ENCODE measurements around the gene SELENOK. TPM values are rescaled to one million over a fixed set of nuclear protein-coding genes. Genes with fewer than 3 reads are reported as not detected.

Gene SELENOK
- total RNA-seq, 1 donor from 2014 or later, result 58.4 TPM

- no peak for DNase-seq (ENCODE audit: low read depth)
- no peak for TF ChIP-seq CTCF (IDR thresholded peaks at IDR 0.05; ENCODE audit: insufficient read depth, low read length, poor library complexity, severe bottlenecking)
- peaks cover 5% of the 10 kb centered on the region for H3K27me3 ChIP-seq (ENCODE audit: control insufficient read depth, insufficient read depth, low read length)
- H3K36me3 ChIP-seq (ENCODE audit: control insufficient read depth, insufficient read depth, low read length), result no peaks in the 10 kb centered on the region
- H3K4me3 ChIP-seq (ENCODE audit: low read depth, low read length), result no peak overlapping the region
Observed at GRCh38 chr3:53843195-53844177, 48.2 kb downstream of the SELENOK start.

- H3K27me3 ChIP-seq (ENCODE audit: control insufficient read depth, insufficient read depth, low read length), result peaks cover 5% of the 10 kb centered on the region
- DNase-seq (ENCODE audit: low read depth), result peak; percentile 34
- peak; percentile 51 for TF ChIP-seq CTCF (IDR thresholded peaks at IDR 0.05; ENCODE audit: insufficient read depth, low read length, poor library complexity, severe bottlenecking)
- no peak overlapping the region for H3K4me3 ChIP-seq (ENCODE audit: low read depth, low read length)
- no peaks in the 10 kb centered on the region for H3K36me3 ChIP-seq (ENCODE audit: control insufficient read depth, insufficient read depth, low read length)
Observed at GRCh38 chr3:53842436-53843194, 49.0 kb downstream of the SELENOK start.

- no peak for DNase-seq (ENCODE audit: low read depth)
- no peaks in the 10 kb centered on the region for H3K36me3 ChIP-seq (ENCODE audit: control insufficient read depth, insufficient read depth, low read length)
- H3K4me3 ChIP-seq (ENCODE audit: low read depth, low read length), result no peak overlapping the region
- peaks cover under 1% of the 10 kb centered on the region for H3K27me3 ChIP-seq (ENCODE audit: control insufficient read depth, insufficient read depth, low read length)
- peak; percentile 14 for TF ChIP-seq CTCF (IDR thresholded peaks at IDR 0.05; ENCODE audit: insufficient read depth, low read length, poor library complexity, severe bottlenecking)
Observed at GRCh38 chr3:53841296-53841695, 50.4 kb downstream of the SELENOK start.

- Histone ChIP-seq H3K4me3 (ENCODE audit: low read depth, low read length) (no peak overlapping the region), H3K36me3 (ENCODE audit: control insufficient read depth, insufficient read depth, low read length) (no peaks in the 10 kb centered on the region), H3K27me3 (ENCODE audit: control insufficient read depth, insufficient read depth, low read length) (no peaks in the 10 kb centered on the region)
- DNase-seq (ENCODE audit: low read depth), result no peak
- no peak for TF ChIP-seq CTCF (IDR thresholded peaks at IDR 0.05; ENCODE audit: insufficient read depth, low read length, poor library complexity, severe bottlenecking)
Observed at GRCh38 chr3:53837331-53837730, 54.3 kb downstream of the SELENOK start.

GRCh38 chr3:53836084-53836872 is 55.4 kb downstream of the SELENOK start:
- H3K36me3 ChIP-seq (ENCODE audit: control insufficient read depth, insufficient read depth, low read length), result no peaks in the 10 kb centered on the region

More at GRCh38 chr3:53836084-53836872, 55.4 kb downstream of the SELENOK start:
- H3K27me3 ChIP-seq (ENCODE audit: control insufficient read depth, insufficient read depth, low read length), result no peaks in the 10 kb centered on the region
- TF ChIP-seq CTCF (IDR thresholded peaks at IDR 0.05; ENCODE audit: insufficient read depth, low read length, poor library complexity, severe bottlenecking), result no peak
- H3K4me3 ChIP-seq (ENCODE audit: low read depth, low read length), result no peak overlapping the region
- no peak for DNase-seq (ENCODE audit: low read depth)

Measured in kidney epithelial cell (primary cell).